GM21825 (cell line): Measurements from ENCODE around the gene TBC1D17.

ENCODE experiments used
- ATAC-seq: cut with Tn5 transposase; IDR thresholded peaks from one replicate; pipeline ENCODE4 v1.9.1; 2021; ENCODE audit warnings: mild to moderate bottlenecking, moderate library complexity; ENCODE audit not compliant: unreplicated experiment

The TBC1D17 gene

DNA sequence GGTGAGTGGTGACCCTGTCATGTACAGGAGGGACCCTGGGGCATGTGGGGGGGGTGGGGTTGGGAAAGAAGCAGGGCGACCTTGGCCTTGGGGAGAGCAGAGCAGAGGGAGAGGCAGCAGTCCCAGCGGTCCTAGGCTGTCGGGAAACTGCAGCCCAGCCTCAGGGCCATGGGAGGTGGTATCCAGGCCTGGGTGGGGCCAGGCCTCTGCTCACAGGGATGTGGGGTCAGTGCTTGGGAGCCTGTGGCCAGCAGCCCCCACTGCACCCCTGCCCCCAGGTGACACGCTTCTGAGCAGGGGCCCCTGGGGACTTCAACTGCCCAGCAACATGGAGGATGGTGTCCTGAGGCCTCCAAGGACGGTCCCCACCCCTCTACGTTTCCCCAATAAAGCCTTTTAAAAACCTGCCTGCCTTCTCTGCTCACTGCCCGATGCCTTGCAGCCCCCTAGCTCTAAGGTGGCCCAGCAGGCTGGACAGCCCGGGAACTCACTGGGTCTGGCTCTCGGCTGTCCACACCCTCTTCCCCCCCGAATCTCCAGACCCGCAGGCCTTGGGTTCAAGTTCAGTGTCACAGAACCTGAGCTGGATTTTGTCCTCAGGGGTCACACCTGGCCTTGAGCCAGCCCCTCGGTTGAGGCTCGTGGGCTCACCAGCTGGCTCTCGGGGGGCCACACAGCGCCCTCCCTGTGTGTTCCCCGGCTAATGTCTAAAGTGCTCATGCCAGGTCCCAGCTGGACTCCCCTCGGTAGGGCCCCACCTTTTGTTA, 17.0 kb upstream of the TBC1D17 start:
- no peak for ATAC-seq

DNA sequence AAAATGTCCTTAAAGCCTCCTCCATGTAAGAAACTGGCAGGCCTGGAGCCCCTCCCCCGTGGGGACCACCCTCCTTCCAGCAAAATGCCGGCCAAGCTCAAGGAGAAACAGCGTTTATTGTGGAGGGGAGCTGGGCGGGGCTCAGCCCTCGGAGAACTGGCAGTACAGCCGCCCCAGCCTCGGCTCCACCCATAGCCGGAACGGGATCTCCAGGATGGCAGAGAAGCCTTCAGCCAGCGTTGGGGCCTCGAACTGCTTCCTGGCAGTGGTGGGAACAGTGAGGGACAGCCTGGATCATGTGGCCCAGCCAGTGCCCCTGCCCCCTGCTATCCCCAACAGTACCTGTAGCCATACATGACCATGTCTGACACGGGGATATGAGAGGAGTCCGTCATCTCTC, 16.4 kb upstream of the TBC1D17 start:
- ATAC-seq: no peak

- ATAC-seq: no peak
Observed at GRCh38 chr19:49861541-49862378, 15.7 kb upstream of the TBC1D17 start.

DNA sequence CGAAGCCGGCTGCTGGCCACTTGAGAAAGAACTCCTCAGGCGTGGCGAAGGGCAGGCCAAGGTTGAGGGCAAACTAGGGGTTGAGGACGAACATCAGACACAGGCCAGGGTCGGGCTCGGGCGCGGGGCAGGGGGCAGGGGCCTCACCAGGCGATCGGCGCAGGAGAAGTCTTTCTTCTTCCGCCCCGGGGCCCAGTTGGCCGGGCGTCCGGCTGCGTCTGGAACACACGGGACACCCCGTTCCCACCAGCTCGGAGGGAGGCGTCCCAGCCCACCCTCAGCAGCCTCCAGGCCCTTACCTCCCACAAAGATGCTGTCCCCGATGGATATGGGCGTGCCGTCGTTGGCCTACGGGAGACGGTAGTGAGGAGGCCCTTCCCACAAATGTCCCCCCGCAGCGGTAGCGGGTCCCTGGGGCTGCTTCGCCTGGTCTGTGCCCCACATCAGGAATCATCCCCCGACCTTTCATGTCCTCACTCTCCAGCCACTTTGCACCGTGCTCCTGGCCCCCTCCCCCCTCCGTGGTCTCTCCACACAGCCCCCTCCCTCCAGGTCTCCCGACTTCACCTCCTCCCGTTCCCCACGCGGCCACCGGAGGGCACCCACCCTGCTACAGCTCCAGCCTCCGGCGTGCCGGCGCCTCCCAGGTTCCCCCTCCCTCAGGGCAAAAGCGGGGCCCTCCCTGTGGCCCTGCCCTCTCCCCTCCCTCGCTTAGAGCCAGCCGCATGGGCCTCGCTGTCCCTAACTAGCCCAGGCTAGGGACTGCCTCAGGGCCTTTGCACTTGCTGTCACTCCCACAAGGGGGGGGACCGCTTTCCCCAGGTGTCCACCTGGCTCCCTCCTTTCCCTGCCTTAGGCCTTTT, 14.9 kb upstream of the TBC1D17 start:
- ATAC-seq: no peak

- no peak for ATAC-seq
Observed at GRCh38 chr19:49863254-49863934, 14.1 kb upstream of the TBC1D17 start.

DNA sequence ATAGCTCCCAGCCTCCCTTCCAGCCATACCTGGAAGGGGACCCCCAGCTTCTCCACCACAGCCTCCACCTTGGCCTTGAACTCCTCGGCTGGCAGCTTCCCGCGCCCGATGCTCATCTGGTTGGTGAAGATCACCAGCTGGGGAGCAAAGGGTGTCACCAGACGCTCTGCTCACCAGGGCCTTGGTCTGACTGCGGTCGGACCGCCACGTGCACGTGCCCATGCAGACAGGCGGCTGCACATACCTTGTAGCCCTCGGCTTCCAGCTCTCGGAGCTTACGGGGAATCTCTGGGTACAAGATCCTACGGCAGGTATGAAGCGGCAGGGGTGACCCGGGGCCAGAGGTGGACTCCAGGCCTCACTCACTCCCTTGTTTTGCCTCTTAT, 13.6 kb upstream of the TBC1D17 start:
- ATAC-seq: no peak

- no peak for ATAC-seq
Observed at GRCh38 chr19:49864890-49865289, 12.6 kb upstream of the TBC1D17 start.

DNA sequence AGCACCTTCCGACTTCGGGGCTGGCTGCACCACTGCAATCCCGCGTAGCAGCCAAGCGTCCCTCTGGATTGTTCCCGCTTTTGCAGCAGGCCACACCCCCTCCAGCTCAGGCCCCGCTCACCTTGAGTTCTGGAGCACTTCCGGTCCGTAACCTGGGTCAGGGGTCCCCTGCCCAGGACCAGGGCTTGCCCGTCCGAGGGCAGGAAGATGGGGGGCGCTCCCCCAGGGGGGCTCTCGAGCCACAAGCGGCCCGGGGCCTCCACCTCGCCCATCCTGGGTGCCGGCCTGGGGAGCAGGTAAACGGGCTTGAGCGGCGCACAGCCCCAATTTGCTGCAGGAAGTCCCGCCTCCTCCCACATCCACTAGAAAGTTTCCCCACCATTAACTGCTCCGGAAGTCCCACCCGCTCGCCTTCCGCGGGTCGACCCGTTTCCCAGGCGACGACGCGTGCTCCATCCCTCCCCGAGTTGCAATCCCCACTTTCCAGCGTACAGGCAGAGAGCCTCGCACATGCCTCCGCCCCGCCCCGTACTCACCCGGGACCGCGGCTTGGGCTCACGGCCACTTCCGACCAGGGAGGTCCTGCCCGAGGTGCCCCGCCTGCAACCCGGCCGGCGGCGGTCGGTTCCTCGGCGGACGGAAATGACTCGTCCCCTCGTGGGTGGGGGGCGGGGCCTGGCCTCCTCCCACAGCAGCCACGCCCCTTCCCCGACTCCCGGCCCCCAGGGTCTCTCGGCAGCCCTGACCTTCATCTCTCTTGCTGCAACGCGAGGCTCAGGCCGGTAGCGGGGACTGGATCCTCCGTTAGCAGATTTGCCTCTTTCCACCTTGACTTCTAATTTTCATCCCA, 10.3 kb upstream of the TBC1D17 start, which contains the start of gene PNKP:
Gene PNKP (minus strand): TSS at position 644 of the 850 bp plus-strand sequence. CDS start 372 bp downstream, at position 272.
- ATAC-seq: peak; percentile 34

- ATAC-seq: peak; percentile 4
Observed at GRCh38 chr19:49869009-49869483, 8.5 kb upstream of the TBC1D17 start.

DNA sequence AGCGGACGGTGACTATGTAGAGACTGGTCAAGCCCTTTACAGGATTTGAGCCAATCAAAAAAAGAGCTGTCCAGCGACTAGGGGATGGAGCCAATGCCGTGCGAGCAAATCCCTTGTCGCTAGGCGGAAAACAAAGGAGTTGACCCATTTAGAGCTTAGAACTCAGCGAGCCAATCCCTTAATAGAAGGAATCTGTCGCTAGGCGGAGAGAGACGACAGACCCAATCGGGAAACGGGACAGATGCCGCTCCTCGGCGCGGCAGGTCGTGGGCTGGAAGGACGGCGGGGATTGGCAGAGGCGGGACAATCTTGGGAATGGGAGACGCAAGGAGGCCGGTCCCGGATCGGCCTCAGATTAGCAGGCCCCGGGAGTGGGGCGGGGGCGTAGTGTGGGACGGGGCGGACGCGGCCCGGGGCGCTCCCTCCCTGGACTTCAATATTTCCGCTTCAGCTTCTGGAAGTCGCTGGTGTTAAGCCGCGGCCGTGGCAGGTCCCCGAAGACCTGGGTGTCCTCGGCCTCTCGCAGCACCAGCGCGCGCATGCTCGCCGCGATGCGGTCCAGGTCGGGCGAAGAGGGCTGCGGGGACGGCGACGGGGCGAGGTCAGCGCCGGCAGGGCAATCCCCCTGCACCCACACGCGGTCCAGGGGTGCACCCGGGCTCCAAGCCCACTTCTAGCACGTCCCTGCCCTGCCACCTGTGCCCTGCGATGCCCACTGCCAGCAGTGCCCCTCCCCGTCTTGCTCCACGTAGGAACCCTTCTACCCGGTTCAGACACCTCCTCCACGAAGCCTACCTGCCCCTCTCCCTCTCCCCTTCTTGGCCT, 7.8 kb upstream of the TBC1D17 start:
- ATAC-seq: peak; percentile 55

DNA sequence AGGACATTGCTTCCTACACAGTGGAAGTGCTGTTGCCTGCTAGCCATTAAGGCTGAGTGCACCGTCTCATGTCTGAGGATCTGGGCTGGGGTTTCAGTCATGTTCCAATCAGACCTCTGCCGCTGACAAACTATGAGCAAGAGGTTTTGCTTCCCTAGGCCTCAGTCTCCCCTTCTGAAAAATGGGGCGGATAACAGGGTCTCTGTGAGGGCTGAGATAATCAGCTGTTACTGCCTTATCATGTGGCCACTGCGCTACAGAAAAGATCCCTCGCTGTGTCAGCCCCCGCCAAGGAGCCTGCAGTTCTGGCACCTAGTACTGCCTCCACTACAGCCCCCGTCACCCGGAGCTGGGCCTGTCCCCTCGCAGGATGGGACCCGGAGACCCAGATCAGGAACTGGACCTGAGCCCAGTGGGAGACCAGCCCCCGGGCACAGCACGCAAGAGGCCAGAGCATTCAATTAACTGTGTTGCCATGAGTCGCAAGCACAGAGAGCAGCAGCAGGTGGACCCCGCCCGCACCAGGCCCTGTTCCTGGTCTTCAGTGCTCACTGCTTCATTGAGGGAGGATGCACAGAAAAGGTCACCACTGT, 7.1 kb upstream of the TBC1D17 start:
- ATAC-seq: no peak

DNA sequence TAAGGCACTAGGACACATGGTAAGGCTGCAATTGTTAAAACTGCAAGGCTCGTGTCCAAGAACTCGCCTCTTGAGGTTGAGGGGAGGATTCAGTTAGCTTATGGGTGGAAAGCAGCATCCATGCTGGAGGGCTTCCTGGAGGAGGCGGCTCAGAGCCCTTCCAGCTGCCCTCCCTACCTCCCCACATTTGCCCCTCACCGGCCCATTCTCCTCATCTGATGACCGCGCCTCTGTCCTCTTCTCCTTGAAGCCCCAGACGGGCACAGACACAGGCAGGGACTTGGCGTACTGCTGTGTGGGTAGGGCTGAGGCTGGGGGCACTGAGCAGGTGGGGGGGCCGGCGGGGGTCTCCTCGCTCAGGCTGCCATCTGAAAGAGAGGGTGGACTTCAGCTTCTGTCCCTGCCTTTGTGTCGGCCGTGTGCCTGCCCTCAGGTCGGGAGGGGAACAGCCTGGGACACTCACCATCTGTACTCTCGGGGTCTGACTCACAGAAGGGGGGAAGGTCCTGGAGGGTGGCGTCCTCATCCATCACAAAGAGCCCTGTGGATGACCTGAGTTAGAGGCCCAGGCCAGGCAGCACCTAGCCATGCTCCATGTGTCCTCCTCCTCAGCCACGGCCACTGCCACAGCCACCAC, 6.0 kb upstream of the TBC1D17 start:
- ATAC-seq: no peak

- ATAC-seq: no peak
Observed at GRCh38 chr19:49872245-49873128, 5.0 kb upstream of the TBC1D17 start.

DNA sequence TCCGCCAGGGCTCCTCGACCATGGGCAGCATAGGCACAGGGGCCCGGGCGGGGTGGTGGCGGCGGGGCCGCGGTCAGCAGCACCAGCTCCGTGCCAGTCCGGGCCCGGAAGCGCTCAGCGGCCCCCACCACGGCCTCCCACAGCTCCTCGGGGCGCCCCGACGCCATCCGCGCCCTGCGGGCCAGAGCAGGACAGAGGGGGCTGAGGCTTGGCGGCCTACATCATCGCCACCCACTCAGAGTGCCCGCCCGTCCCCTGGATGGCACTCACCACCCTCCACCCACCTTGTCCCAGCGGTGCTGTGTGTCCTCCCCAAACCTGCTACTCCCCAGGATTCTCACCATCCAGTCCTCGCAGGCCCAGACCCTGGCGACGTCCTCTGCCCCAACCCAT, 4.4 kb upstream of the TBC1D17 start:
- no peak for ATAC-seq

- ATAC-seq: no peak
Observed at GRCh38 chr19:49873834-49874233, 3.7 kb upstream of the TBC1D17 start.

- no peak for ATAC-seq
Observed at GRCh38 chr19:49874503-49875157, 2.9 kb upstream of the TBC1D17 start.
